Measurements from ENCODE around the gene CDK5RAP3.

Gene CDK5RAP3

GRCh38 chr17:47973541-47973940, 2.6 kb downstream of the CDK5RAP3 start:
- DNase-seq (ENCODE audit: low spot score) = no peak
- no peak for TF ChIP-seq CTCF (IDR thresholded peaks at IDR 0.05; ENCODE audit: extremely low read depth, insufficient read depth, missing control alignments)
- in situ Hi-C loops (cut with MboI; ENCODE audit: low pct_unique_long_range_greater_than_20kb, low sequenced_read_pairs, unreplicated experiment) = no loop called here

- DNase-seq (ENCODE audit: low spot score) = no peak
- peak; percentile 14 for TF ChIP-seq CTCF (IDR thresholded peaks at IDR 0.05; ENCODE audit: extremely low read depth, insufficient read depth, missing control alignments)
- in situ Hi-C loops (cut with MboI; ENCODE audit: low pct_unique_long_range_greater_than_20kb, low sequenced_read_pairs, unreplicated experiment) = loop anchor here (5.0 kb wide), 1 partner anchor 42 kb away; no protein-coding TSS in a partner anchor
Observed at GRCh38 chr17:47975189-47975822, 4.4 kb downstream of the CDK5RAP3 start.

GRCh38 chr17:47975823-47976205, 4.9 kb downstream of the CDK5RAP3 start:
- no peak for TF ChIP-seq CTCF (IDR thresholded peaks at IDR 0.05; ENCODE audit: extremely low read depth, insufficient read depth, missing control alignments)
- in situ Hi-C loops (cut with MboI; ENCODE audit: low pct_unique_long_range_greater_than_20kb, low sequenced_read_pairs, unreplicated experiment) = loop anchor here (5.0 kb wide), 1 partner anchor 41 kb away; no protein-coding TSS in a partner anchor
- no peak for DNase-seq (ENCODE audit: low spot score)

GRCh38 chr17:47978324-47978723, 7.4 kb downstream of the CDK5RAP3 start:
- in situ Hi-C loops (cut with MboI; ENCODE audit: low pct_unique_long_range_greater_than_20kb, low sequenced_read_pairs, unreplicated experiment) = loop anchor here (5.0 kb wide), 1 partner anchor 39 kb away; no protein-coding TSS in a partner anchor
- TF ChIP-seq CTCF (IDR thresholded peaks at IDR 0.05; ENCODE audit: extremely low read depth, insufficient read depth, missing control alignments) = peak; percentile 75
- DNase-seq (ENCODE audit: low spot score) = peak; percentile 85

- in situ Hi-C loops (cut with MboI; ENCODE audit: low pct_unique_long_range_greater_than_20kb, low sequenced_read_pairs, unreplicated experiment) = no loop called here
- no peak for TF ChIP-seq CTCF (IDR thresholded peaks at IDR 0.05; ENCODE audit: extremely low read depth, insufficient read depth, missing control alignments)
- no peak for DNase-seq (ENCODE audit: low spot score)
Observed at GRCh38 chr17:47980541-47980940, 9.6 kb downstream of the CDK5RAP3 start.

- no peak for DNase-seq (ENCODE audit: low spot score)
- in situ Hi-C loops (cut with MboI; ENCODE audit: low pct_unique_long_range_greater_than_20kb, low sequenced_read_pairs, unreplicated experiment) = no loop called here
- no peak for TF ChIP-seq CTCF (IDR thresholded peaks at IDR 0.05; ENCODE audit: extremely low read depth, insufficient read depth, missing control alignments)
Observed at GRCh38 chr17:47981462-47981861, 10.5 kb downstream of the CDK5RAP3 start.
